Tibial nerve (tissue), 3 donors: ENCODE data around the gene GDI1.

Experiments
- CTCF ChIP-seq, 5 experiments: fragments of 200-600 bp in 3 of 5; fragments of 450-650 bp in 2 of 5; sonication (generic) in 3 of 5; IDR thresholded peaks; one replicate each; pipeline ENCODE4 v1.5.1; 2016 to 2019; ENCODE audit warnings: antibody characterized with exemption in 5 of 5, mild to moderate bottlenecking in 3 of 5, moderate library complexity in 2 of 5
- POLR2A ChIP-seq, 2 donors: fragments of 450-650 bp; IDR thresholded peaks; one replicate each; pipeline ENCODE4 v1.6.1; 2017; ENCODE audit warnings: antibody characterized with exemption in 2 of 2, mild to moderate bottlenecking in 2 of 2, moderate library complexity in 2 of 2

GRCh38 chrX:154487518-154488290, 50.8 kb downstream of the GDI1 start:
- TF ChIP-seq CTCF (IDR thresholded peaks at IDR 0.05), result no peak
- TF ChIP-seq POLR2A (IDR thresholded peaks at IDR 0.05), result no peak
